AG04450 (cell line): ENCODE results near the gene GSTA2. TPM values are rescaled to one million over a fixed set of nuclear protein-coding genes. Genes with fewer than 3 reads are reported as not detected.
"Not testable (repeated sequence)": the region's sequence is repeated elsewhere in the genome, so short reads cannot be mapped to it uniquely, and the experiment has no call there.

Experiments used
- CTCF ChIA-PET: fragments of 300-600, 350-600 bp; formaldehyde crosslinking; extraction: SDS; loops from one replicate; lab custom pipeline; 2022; ENCODE audit warnings: antibody characterized with exemption, inconsistent platforms; lab: Charles Lee
- POLR2A ChIA-PET: fragments of 350-600 bp; formaldehyde crosslinking; extraction: SDS; loops from one replicate; lab custom pipeline; 2021; ENCODE audit warnings: antibody characterized with exemption, inconsistent platforms; lab: Yijun Ruan, JAX
- DNase-seq: peaks from one replicate; pipeline ENCODE4 v3.0.0-alpha.2; 2011; ENCODE audit warnings: low read depth, low spot score
- H3K27ac ChIP-seq: one replicate; pipeline ENCODE4 v1.5.1; 2012; ENCODE audit warnings: low read depth, low read length, control low read depth
- H3K27me3 ChIP-seq: one replicate; pipeline ENCODE4 v1.6.0; 2012; ENCODE audit warnings: low read length; ENCODE audit not compliant: control insufficient read depth, insufficient read depth
- H3K4me3 ChIP-seq: 2 replicates; pipeline ENCODE4 v1.5.1; 2011; ENCODE audit warnings: mild to moderate bottlenecking, low read depth, low read length, control low read depth
- H3K9me3 ChIP-seq: 2 replicates; pipeline ENCODE4 v1.5.1; 2012; ENCODE audit warnings: low read length; ENCODE audit not compliant: control insufficient read depth, insufficient read depth
- polyA plus RNA-seq: library from polyadenylated mRNA; depleted of rRNA; stranded (reverse); fragments of >200 nt; gene quantifications from 2 replicates; pipeline ENCODE4 v1.2.3, GENCODE V29; 2011
- TF ChIP-seq, protein P1 (sequence below): IDR thresholded peaks from 2 replicates; pipeline ENCODE4 v1.5.1; 2011; ENCODE audit warnings: low read depth, low read length, control low read depth, inconsistent platforms

GSTA2 gene
- polyA plus RNA-seq, 1 experiment: not detected

DNA sequence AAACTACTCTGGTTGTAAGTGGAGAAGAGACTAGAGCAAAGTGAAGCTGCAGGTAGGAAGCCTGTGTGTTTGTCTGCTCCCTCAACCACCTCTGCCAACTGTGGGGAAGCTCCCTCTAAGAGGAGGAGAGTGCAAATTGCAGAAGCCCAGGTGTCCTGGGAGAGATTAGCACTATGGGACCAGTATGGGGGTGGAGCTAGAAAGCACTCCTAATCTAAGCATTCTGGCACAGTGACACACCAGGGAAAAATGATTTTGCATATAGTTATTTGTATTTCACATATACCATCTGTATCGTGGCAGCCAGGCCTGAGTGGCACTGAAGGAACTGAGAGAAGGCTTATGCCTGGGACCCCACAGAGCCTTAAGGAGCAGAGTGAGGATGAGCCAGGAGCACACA is 27.6 kb upstream of the GSTA2 start:
- ChIA-PET CTCF (no interaction called here), POLR2A (no interaction called here)
- Histone ChIP-seq H3K9me3 (peaks cover 8% of the 10 kb centered on the region; the same call in 1 of the 2 replicates), H3K27me3 (no peaks in the 10 kb centered on the region), H3K27ac (no peak overlapping the region), H3K4me3 (no peak overlapping the region)
- TF ChIP-seq, protein P1, sequence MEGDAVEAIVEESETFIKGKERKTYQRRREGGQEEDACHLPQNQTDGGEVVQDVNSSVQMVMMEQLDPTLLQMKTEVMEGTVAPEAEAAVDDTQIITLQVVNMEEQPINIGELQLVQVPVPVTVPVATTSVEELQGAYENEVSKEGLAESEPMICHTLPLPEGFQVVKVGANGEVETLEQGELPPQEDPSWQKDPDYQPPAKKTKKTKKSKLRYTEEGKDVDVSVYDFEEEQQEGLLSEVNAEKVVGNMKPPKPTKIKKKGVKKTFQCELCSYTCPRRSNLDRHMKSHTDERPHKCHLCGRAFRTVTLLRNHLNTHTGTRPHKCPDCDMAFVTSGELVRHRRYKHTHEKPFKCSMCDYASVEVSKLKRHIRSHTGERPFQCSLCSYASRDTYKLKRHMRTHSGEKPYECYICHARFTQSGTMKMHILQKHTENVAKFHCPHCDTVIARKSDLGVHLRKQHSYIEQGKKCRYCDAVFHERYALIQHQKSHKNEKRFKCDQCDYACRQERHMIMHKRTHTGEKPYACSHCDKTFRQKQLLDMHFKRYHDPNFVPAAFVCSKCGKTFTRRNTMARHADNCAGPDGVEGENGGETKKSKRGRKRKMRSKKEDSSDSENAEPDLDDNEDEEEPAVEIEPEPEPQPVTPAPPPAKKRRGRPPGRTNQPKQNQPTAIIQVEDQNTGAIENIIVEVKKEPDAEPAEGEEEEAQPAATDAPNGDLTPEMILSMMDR: no peak
- no peak for DNase-seq

- H3K27me3 ChIP-seq, POLR2A ChIA-PET, H3K9me3 ChIP-seq, H3K4me3 ChIP-seq, DNase-seq: not testable (repeated sequence)
- CTCF ChIA-PET: interaction anchor here (0.7 kb wide), 1 partner anchor 127 kb away, joined by 3 read pairs; no protein-coding TSS in a partner anchor
- peak overlapping the region; percentile 47 for H3K27ac ChIP-seq
These were observed 26.4 kb upstream of the GSTA2 start for GRCh38 chr6:52789658-52790057.

GRCh38 chr6:52788478-52788877 is 25.2 kb upstream of the GSTA2 start:
- no peak overlapping the region for H3K4me3 ChIP-seq
- TF ChIP-seq, protein P1: no peak
- H3K9me3 ChIP-seq: peaks cover 8% of the 10 kb centered on the region; the same call in 1 of the 2 replicates
- no peak for DNase-seq
- ChIA-PET CTCF (no interaction called here), POLR2A (no interaction called here)
- no peaks in the 10 kb centered on the region for H3K27me3 ChIP-seq
- H3K27ac ChIP-seq: no peak overlapping the region

DNA sequence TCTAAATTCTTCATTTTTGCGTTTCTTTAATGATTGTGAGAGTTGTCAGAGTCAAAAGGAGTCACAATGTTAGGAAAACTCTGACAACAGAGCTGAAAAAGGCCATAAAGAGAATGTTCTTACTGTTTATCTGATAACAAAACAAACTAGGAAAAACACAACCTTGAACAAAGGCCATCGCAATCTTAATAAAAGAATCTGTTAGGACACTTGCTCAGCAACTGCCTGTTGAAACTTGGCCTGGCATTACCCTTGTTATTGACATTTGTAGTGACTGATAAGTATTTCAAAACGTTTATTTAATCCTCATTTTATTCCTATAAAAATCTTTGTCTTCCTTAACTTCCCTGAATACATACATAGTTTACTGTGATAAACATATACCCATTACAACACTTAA is 24.6 kb upstream of the GSTA2 start:
- H3K27ac ChIP-seq: no peak overlapping the region
- CTCF ChIA-PET: no interaction called here
- peaks cover 8% of the 10 kb centered on the region; the same call in 1 of the 2 replicates for H3K9me3 ChIP-seq
- no peaks in the 10 kb centered on the region for H3K27me3 ChIP-seq
- H3K4me3 ChIP-seq: no peak overlapping the region
- POLR2A ChIA-PET: no interaction called here
- DNase-seq: no peak
- TF ChIP-seq, protein P1: no peak

- ChIA-PET CTCF (interaction anchor here (0.6 kb wide), 1 partner anchor 651 kb away, joined by 4 read pairs; no protein-coding TSS in a partner anchor), POLR2A (no interaction called here)
- Histone ChIP-seq H3K9me3 (peaks cover 8% of the 10 kb centered on the region; the same call in 1 of the 2 replicates), H3K4me3 (no peak overlapping the region), H3K27ac (no peak overlapping the region), H3K27me3 (no peaks in the 10 kb centered on the region)
- no peak for DNase-seq
- TF ChIP-seq, protein P1: no peak
These were observed 23.1 kb upstream of the GSTA2 start for GRCh38 chr6:52786249-52786956.

GRCh38 chr6:52782696-52783274 is 19.5 kb upstream of the GSTA2 start:
- H3K4me3 ChIP-seq, POLR2A ChIA-PET, H3K27ac ChIP-seq, DNase-seq, CTCF ChIA-PET, H3K9me3 ChIP-seq, H3K27me3 ChIP-seq: not testable (repeated sequence)

DNA sequence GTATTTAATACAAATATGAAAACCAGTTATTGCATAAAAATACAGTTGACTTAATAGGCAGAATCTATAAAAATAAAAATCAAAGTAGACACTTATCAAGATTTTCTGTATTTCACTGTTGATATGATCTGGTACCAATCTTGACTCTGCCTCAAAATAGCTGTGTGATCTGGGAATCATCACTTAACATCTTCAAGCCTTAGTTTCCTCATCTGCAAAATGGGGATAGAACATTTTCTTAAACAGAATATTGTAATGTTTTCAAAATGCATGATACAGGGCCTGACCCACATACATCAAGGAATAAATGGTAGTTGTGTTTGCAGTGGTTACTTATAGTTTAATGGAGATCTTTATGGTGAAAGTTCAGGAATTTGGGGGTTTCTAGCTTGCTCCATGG is 18.9 kb upstream of the GSTA2 start:
- H3K27me3 ChIP-seq, DNase-seq, H3K27ac ChIP-seq, POLR2A ChIA-PET, H3K4me3 ChIP-seq, H3K9me3 ChIP-seq, CTCF ChIA-PET: not testable (repeated sequence)
